Immature natural killer cell (primary cell): ENCODE data around the gene WFIKKN2. TPM values are rescaled to one million over a fixed set of nuclear protein-coding genes. Genes with fewer than 3 reads are reported as not detected.

Experiments used
- DNase-seq, 3 donors: peaks; one replicate each; pipeline ENCODE4 v3.0.0; 2022; ENCODE audit warnings: mixed read lengths in 1 of 3
- H3K27ac Mint-ChIP-seq, 6 donors: one replicate each; pipeline ENCODE4 v1.8.0; 2020; ENCODE audit warnings: mixed read lengths in 6 of 6, mild to moderate bottlenecking in 5 of 6, inconsistent platforms in 4 of 6, moderate library complexity in 3 of 6
- H3K27me3 Mint-ChIP-seq, 3 donors: one replicate each; pipeline ENCODE4 v1.8.0; 2020 to 2021; ENCODE audit warnings: low read depth in 3 of 3, mild to moderate bottlenecking in 3 of 3, mixed read lengths in 3 of 3, moderate library complexity in 3 of 3, inconsistent platforms in 1 of 3
- H3K36me3 Mint-ChIP-seq, 3 donors: one replicate each; pipeline ENCODE4 v1.8.0; 2020; ENCODE audit warnings: mixed read lengths in 3 of 3, inconsistent platforms in 2 of 3, mild to moderate bottlenecking in 2 of 3
- H3K4me1 Mint-ChIP-seq, 2 donors: one replicate each; pipeline ENCODE4 v1.8.0; 2020; ENCODE audit warnings: inconsistent platforms in 2 of 2, mild to moderate bottlenecking in 2 of 2, mixed read lengths in 2 of 2, moderate library complexity in 1 of 2
- H3K4me3 Mint-ChIP-seq, 5 donors: one replicate each; pipeline ENCODE4 v1.8.0; 2020; ENCODE audit warnings: mild to moderate bottlenecking in 5 of 5, mixed read lengths in 5 of 5, inconsistent platforms in 3 of 5, moderate library complexity in 3 of 5
- H3K9me3 Mint-ChIP-seq, 6 donors: one replicate each; pipeline ENCODE4 v1.8.0; 2020; ENCODE audit warnings: mild to moderate bottlenecking in 6 of 6, mixed read lengths in 6 of 6, inconsistent platforms in 4 of 6, moderate library complexity in 3 of 6
- polyA plus RNA-seq, 3 donors: library from polyadenylated mRNA; unstranded; fragments of 300-500 nt; fragmentation: Illumina TruSeq; gene quantifications; one replicate each; pipeline ENCODE4 v1.2.3, GENCODE V29; 2021

Gene WFIKKN2
- polyA plus RNA-seq = not detected

DNA sequence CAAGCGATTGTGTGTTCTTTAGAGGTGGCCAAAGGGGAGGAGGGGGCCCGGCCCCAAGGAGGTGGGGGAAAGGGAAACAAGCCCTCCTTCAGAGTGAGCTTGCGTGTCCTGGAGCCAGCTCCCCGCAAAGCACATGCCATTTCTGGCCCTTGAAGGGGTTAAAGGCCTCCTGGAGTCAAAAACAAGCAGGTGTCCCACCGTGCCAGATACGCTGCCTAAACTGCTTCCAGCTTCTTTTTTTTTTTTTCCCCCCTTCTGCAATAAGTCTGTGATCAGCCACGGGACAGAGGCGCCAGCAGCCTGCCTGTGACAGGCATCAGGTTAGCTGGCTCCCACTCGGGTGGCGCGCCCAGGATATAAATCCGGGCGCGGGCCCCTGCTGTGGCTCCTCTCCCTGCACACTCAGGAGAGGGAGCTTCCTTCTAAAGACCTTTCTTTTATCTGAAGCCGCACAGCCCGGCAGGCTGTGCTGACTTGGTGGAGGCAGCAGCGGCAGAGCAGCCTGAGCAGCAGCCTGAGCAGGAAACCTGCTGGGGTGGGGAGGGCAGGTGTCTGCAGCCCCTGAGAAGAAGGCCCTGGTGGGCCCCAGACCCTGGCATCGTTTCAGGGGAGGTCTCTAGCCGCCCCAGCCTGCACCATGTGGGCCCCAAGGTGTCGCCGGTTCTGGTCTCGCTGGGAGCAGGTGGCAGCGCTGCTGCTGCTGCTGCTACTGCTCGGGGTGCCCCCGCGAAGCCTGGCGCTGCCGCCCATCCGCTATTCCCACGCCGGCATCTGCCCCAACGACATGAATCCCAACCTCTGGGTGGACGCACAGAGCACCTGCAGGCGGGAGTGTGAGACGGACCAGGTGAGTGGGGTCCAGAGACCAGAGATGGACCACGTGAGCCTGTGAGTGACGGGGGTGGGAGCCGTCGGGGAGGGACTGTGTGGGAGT is at the start of gene WFIKKN2:
TSS of gene WFIKKN2 (plus strand) at position 286 of the 934 bp plus-strand sequence. CDS start at position 638, 352 bp downstream.
- no peak within 1 kb of the TSS for H3K4me3 Mint-ChIP-seq
- H3K27me3 Mint-ChIP-seq = peaks cover 0 to 5% (median 4%) of the 10 kb centered on the region in 3 donors
- H3K9me3 Mint-ChIP-seq = no peaks in the 10 kb centered on the region
- DNase-seq = no peak
- H3K4me1 Mint-ChIP-seq = no peaks in the 10 kb centered on the region
- H3K36me3 Mint-ChIP-seq = no peaks in the 10 kb centered on the region
- no peak within 1 kb of the TSS for H3K27ac Mint-ChIP-seq

DNA sequence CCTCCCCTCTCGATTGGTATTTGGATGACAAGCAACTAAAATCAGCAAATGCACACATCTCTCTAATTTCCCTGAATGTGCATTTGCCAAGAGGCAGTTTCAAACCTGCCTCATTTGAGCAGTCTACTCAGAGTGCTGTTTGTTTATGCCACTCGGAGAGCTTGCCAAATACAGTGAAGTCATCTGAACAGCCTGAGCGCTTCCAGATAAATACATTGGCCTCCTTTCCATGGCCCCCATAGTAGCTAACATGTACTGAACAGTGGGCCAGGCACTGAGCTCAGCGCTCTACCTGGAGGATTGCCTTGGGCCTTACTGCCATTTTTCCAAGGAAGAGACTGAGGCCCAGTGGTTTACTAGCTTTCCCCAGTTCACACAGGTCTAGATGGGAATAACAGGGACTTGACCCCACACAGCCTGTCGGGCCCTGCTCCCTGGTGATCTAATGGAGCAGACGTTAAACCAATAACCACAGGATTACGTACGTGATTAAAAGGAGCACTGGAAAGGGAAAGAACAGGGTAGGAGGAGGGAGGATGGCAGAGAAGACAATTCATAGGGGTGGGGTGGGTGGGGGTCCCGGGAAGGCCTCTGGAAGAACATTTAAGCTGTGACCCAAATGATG is 49.3 kb upstream of the WFIKKN2 start:
- H3K27me3 Mint-ChIP-seq = peaks cover 3 to 12% (median 11%) of the 10 kb centered on the region in 3 donors
- H3K36me3 Mint-ChIP-seq = no peaks in the 10 kb centered on the region
- no peaks in the 10 kb centered on the region for H3K9me3 Mint-ChIP-seq
- H3K4me3 Mint-ChIP-seq = no peak overlapping the region
- DNase-seq = no peak
- H3K27ac Mint-ChIP-seq = no peak overlapping the region
- H3K4me1 Mint-ChIP-seq = peaks cover 5 to 7% of the 10 kb centered on the region in 2 donors

GRCh38 chr17:50787106-50787505 is 48.3 kb upstream of the WFIKKN2 start:
- H3K4me3 Mint-ChIP-seq = no peak overlapping the region
- no peak overlapping the region for H3K27ac Mint-ChIP-seq
- DNase-seq = no peak
- H3K36me3 Mint-ChIP-seq = no peaks in the 10 kb centered on the region
- H3K9me3 Mint-ChIP-seq = no peaks in the 10 kb centered on the region
- peaks cover 2 to 5% of the 10 kb centered on the region in 2 donors for H3K4me1 Mint-ChIP-seq
- H3K27me3 Mint-ChIP-seq = peaks cover 5 to 12% (median 9%) of the 10 kb centered on the region in 3 donors

DNA sequence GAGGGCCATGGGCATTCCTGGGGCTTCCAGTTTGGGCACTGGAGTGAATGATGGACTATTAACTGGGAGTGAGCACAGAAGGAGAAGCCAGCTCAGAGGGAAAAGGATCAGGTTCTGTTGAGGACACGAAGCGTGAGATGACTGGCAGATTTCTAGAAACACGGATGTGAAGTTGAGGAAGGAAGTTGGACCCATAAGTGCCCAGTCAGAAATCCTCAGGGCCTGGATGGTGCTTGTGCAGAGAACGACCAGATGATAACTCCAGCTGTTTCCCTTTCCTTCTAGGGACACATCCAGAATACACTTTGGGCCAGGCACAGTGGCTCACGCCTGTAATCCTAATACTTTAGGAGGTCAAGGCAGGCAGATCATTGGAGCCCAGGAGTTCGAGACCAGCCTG is 44.8 kb upstream of the WFIKKN2 start:
- Mint-ChIP-seq H3K36me3 (no peaks in the 10 kb centered on the region), H3K27ac (no peak overlapping the region), H3K9me3 (no peaks in the 10 kb centered on the region), H3K4me3 (no peak overlapping the region), H3K27me3 (peaks cover 2 to 5% (median 3%) of the 10 kb centered on the region in 3 donors), H3K4me1 (no peaks in the 10 kb centered on the region)
- no peak for DNase-seq

GRCh38 chr17:50792132-50792531 is 43.3 kb upstream of the WFIKKN2 start:
- Mint-ChIP-seq H3K4me1 (no peaks in the 10 kb centered on the region), H3K36me3 (no peaks in the 10 kb centered on the region), H3K27me3 (peaks cover 2 to 6% (median 5%) of the 10 kb centered on the region in 3 donors), H3K27ac (no peak overlapping the region), H3K9me3 (no peaks in the 10 kb centered on the region), H3K4me3 (no peak overlapping the region)
- no peak for DNase-seq

DNA sequence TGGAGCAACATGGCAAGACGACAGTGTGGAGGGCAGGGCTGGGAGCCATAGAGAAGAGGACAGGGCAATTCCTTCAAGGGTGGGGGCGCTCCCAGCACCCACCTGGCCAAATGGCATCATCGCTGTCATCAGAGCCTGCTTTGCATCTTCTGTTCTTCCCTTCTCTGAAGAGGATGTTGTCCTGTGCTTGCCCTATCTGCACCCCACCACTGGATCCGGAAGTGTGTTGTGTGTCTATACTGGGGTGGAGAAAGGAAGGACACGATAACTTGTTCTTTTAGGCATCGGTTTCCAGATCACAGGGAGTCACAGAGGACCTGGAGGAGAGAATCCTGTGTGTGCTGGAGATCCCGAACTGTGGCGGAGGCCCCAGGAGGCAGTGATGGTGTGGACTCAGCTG is 42.4 kb upstream of the WFIKKN2 start:
- Mint-ChIP-seq H3K27ac (no peak overlapping the region), H3K36me3 (no peaks in the 10 kb centered on the region), H3K4me3 (no peak overlapping the region), H3K27me3 (peaks cover 2 to 3% (median 2%) of the 10 kb centered on the region in 3 donors), H3K4me1 (no peaks in the 10 kb centered on the region), H3K9me3 (no peaks in the 10 kb centered on the region)
- no peak for DNase-seq

GRCh38 chr17:50794361-50794760 is 41.0 kb upstream of the WFIKKN2 start:
- Mint-ChIP-seq H3K27me3 (peaks cover 2% of the 10 kb centered on the region in 3 donors), H3K36me3 (no peaks in the 10 kb centered on the region), H3K4me3 (no peak overlapping the region), H3K9me3 (no peaks in the 10 kb centered on the region), H3K4me1 (no peaks in the 10 kb centered on the region), H3K27ac (no peak overlapping the region)
- no peak for DNase-seq

- no peak overlapping the region for H3K27ac Mint-ChIP-seq
- H3K36me3 Mint-ChIP-seq = no peaks in the 10 kb centered on the region
- peaks cover 0 to 2% (median 2%) of the 10 kb centered on the region in 3 donors for H3K27me3 Mint-ChIP-seq
- DNase-seq = no peak
- no peak overlapping the region for H3K4me3 Mint-ChIP-seq
- H3K4me1 Mint-ChIP-seq = no peaks in the 10 kb centered on the region
- no peaks in the 10 kb centered on the region for H3K9me3 Mint-ChIP-seq
These were observed 38.1 kb upstream of the WFIKKN2 start for GRCh38 chr17:50797135-50797810.

DNA sequence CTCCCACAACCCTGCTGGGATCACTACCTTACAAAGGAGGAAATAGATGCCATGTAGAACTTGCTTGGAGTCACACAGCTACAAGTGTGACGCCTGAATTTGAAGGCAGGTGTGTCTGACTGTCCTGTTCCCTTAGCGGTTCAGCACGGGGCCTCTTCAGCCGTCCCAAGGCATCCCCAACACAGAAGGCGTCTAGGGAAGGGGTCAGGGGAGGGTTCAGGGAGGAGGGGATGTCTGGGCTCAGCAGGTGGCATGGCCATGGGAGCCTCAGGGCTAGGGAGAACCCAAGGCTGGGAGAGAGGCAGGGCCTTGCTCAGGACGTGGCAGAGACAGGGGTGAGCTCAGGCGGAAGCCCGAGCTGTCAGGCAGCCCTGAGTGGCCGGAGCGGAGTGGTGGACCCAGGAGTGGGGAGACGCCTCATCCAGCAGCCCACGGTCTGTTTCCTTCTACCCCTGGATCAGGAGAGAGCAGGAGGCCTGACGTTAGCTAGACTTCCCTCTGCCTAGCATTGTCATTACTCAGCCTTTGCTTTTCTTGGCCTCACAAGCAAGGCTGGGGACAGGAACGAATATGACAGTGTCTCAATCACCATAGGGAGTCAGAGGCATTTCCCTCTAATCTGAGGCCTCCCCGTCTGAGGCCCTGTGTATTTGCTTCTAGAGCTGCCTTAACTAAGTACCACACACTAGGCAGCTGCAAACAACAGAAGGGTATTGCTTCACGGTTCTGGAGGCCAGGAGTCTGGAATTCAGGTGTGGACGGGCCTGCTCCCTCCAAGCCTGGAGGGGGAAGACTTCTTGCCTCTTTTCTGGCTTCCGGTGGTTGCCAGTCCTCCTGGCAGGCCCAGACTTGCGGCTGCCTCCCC is 36.7 kb upstream of the WFIKKN2 start:
- Mint-ChIP-seq H3K36me3 (no peaks in the 10 kb centered on the region), H3K9me3 (no peaks in the 10 kb centered on the region), H3K27me3 (peaks cover 0 to 2% (median 0%) of the 10 kb centered on the region in 3 donors), H3K4me1 (no peaks in the 10 kb centered on the region), H3K27ac (no peak overlapping the region), H3K4me3 (no peak overlapping the region)
- DNase-seq = no peak

GRCh38 chr17:50799582-50799981 is 35.8 kb upstream of the WFIKKN2 start:
- Mint-ChIP-seq H3K36me3 (no peaks in the 10 kb centered on the region), H3K4me3 (no peak overlapping the region), H3K27ac (no peak overlapping the region), H3K27me3 (peaks cover 0 to 2% (median 0%) of the 10 kb centered on the region in 3 donors), H3K4me1 (no peaks in the 10 kb centered on the region), H3K9me3 (no peaks in the 10 kb centered on the region)
- no peak for DNase-seq

DNA sequence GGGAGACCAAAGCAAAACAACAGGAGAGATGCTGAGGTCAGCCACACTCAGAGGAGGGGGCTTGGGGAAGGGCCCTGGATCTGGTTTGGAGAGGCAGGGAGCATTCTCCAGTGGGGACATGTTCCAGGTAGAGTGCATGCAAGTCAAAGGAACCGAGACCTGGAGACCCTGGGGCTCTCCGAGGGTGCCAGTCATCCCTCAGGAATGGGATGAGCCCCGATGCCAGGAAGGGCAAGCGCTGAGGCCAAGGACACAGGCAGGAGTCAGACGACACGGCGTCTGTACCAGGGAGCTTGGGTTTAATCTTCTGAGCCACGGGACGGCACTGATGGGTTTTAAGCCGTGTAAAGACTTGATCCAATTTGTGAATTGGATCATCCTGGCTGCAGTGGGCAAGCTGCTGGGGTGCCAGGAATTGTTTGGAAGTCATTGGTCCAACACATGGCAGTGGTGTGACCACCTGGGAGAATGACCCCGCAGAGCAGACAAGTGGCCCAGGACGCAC is 35.1 kb upstream of the WFIKKN2 start:
- DNase-seq = no peak
- no peak overlapping the region for H3K4me3 Mint-ChIP-seq
- H3K27me3 Mint-ChIP-seq = peaks cover 0 to 2% (median 0%) of the 10 kb centered on the region in 3 donors
- no peak overlapping the region for H3K27ac Mint-ChIP-seq
- no peaks in the 10 kb centered on the region for H3K36me3 Mint-ChIP-seq
- H3K9me3 Mint-ChIP-seq = no peaks in the 10 kb centered on the region
- H3K4me1 Mint-ChIP-seq = no peaks in the 10 kb centered on the region

DNA sequence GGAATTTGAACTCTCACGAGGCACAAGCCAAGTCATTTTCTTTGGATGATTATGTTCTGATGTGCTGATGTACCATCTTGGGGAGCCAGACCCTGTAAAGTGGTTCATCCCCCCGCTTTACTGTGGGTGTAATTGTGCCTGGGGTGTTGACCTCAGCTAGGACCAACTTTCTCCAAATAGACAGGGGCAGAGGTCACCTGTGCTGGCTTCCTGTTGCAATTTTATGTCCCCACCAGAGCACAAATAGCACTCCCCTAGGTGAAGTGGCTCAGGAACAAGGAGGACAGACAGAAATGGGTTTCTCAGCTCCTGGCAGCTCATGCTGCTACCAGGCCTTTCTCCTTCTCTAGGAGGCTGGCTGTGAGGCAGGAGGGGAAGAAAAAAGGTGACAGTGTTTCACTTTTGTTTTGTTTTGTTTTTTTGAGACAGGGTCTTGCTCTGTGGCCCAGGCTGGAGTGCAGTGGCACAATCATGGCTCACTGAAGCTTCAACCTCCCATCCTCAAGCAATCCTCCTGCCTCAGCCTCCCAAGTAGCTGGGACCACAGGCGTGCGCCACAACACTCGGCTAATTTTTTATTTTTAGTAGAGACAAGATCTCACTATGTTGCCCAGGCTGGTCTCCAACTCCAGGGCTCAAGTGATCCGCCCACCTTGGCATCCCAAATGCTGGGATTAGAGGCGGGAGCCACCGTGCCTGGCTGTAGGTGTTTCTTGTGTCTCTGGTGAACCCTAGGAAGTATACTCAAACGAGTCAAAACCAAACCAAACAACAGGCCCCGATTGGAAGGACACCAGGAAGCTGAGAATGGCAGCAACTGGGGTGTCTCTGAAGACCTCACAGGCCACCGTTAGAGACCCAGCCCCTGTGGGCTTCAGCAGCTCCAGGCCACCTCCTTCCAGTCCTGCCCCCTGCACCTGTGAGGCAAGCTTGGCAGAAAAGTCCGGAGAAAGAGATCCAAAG is 32.5 kb upstream of the WFIKKN2 start:
- Mint-ChIP-seq H3K27ac (no peak overlapping the region), H3K4me1 (no peaks in the 10 kb centered on the region), H3K36me3 (no peaks in the 10 kb centered on the region), H3K4me3 (no peak overlapping the region), H3K9me3 (no peaks in the 10 kb centered on the region), H3K27me3 (peaks cover 0 to 3% (median 0%) of the 10 kb centered on the region in 3 donors)
- no peak for DNase-seq
